ENCODE measurements around the gene KIAA0513. TPM values are rescaled to one million over a fixed set of nuclear protein-coding genes. Genes with fewer than 3 reads are reported as not detected.

Gene KIAA0513, protein sequence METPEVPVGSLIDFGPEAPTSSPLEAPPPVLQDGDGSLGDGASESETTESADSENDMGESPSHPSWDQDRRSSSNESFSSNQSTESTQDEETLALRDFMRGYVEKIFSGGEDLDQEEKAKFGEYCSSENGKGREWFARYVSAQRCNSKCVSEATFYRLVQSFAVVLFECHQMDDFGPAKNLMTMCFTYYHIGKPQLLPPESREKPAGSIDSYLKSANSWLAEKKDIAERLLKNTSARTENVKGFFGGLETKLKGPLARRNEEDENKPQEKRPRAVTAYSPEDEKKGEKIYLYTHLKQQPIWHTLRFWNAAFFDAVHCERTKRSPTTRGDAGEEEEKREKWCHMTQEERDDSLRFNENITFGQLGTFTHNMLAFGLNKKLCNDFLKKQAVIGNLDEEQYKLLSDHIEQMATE
- total RNA-seq: 17.7 and 26.3 TPM in 2 replicates

DNA sequence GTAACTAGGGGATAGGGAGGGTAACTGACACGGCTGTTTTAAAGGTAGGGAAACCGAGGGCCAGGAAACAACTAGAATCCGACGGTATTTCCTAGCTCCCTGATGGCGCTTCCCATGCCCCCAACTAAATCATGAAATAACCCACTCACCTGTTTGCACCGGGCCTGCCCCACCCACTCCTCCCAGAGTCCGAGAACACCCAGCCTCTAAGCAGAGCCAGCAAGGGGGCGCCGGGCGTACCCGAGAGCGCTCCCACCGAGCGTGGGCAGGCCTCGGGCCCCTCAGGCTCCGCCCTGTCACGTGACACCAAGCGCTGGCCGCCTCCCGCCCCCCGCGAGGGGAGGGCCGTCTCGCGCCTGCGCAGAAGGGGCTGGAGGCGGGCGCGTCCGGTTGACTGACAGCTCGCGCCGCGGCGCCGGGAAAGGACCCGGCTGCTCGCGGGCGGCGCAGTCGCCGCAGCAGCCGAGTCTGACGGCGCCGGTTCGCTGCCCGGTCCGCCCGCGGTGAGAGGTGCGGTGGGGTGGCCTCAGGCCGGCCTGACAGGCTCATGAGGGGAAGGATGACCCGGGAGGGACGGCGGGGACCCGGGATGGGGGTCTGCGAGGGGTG, at the start of gene KIAA0513:
Gene KIAA0513, plus strand, starts transcription at position 447 of the 609 bp plus-strand sequence. CDS start 39,277 bp downstream, outside the sequence.
- H3K4me3 ChIP-seq (ENCODE audit: low read depth, low read length): peak within 1 kb of the TSS; percentile 82
- TF ChIP-seq, protein P1, sequence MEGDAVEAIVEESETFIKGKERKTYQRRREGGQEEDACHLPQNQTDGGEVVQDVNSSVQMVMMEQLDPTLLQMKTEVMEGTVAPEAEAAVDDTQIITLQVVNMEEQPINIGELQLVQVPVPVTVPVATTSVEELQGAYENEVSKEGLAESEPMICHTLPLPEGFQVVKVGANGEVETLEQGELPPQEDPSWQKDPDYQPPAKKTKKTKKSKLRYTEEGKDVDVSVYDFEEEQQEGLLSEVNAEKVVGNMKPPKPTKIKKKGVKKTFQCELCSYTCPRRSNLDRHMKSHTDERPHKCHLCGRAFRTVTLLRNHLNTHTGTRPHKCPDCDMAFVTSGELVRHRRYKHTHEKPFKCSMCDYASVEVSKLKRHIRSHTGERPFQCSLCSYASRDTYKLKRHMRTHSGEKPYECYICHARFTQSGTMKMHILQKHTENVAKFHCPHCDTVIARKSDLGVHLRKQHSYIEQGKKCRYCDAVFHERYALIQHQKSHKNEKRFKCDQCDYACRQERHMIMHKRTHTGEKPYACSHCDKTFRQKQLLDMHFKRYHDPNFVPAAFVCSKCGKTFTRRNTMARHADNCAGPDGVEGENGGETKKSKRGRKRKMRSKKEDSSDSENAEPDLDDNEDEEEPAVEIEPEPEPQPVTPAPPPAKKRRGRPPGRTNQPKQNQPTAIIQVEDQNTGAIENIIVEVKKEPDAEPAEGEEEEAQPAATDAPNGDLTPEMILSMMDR (IDR thresholded peaks at IDR 0.05; ENCODE audit: insufficient read depth, low read depth, low read length): peak; percentile 26
- peak; percentile 93 for DNase-seq (ENCODE audit: low read depth)

DNA sequence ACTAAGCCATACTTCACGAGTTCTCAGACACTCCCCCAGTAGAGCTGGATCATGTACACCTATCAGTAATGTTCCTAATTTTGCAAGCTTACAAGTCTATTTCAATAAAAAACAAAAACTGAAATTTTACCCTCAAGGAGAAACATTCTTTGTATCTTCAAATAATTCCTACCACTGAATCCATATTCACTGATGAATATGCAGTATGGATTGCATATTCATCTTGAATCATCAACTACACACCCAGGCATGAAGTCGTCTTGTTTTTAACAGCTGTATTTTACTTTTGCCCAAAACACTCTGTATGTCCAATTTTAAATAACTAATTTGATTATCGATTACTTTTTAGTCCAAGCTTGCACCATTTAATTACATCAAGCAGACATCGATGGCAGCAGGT, 48.1 kb upstream of the KIAA0513 start:
- TF ChIP-seq, protein P1 (IDR thresholded peaks at IDR 0.05; ENCODE audit: insufficient read depth, low read depth, low read length): no peak
- H3K4me3 ChIP-seq (ENCODE audit: low read depth, low read length): no peak overlapping the region
- DNase-seq (ENCODE audit: low read depth): no peak

DNA sequence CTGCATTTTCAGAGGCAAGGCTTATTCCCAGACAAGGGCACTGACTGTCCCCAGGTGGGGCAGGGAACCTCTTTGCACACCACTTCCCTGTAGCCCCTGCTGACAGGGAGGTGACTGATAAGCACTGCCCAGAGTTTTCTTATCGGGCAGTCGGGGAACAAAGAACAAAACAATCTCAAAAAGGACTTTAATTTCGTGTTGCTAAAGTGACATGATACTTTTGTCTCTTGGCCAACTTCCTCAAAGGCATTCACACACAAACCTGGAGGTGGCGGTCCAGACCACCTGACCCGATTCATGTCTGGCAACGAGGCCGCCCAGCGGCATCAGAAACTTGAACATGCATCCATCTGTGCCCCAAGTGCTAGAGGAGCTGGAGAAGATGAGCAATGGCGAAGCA, 45.2 kb upstream of the KIAA0513 start:
- TF ChIP-seq, protein P1 (IDR thresholded peaks at IDR 0.05; ENCODE audit: insufficient read depth, low read depth, low read length): no peak
- DNase-seq (ENCODE audit: low read depth): no peak
- H3K4me3 ChIP-seq (ENCODE audit: low read depth, low read length): no peak overlapping the region

DNA sequence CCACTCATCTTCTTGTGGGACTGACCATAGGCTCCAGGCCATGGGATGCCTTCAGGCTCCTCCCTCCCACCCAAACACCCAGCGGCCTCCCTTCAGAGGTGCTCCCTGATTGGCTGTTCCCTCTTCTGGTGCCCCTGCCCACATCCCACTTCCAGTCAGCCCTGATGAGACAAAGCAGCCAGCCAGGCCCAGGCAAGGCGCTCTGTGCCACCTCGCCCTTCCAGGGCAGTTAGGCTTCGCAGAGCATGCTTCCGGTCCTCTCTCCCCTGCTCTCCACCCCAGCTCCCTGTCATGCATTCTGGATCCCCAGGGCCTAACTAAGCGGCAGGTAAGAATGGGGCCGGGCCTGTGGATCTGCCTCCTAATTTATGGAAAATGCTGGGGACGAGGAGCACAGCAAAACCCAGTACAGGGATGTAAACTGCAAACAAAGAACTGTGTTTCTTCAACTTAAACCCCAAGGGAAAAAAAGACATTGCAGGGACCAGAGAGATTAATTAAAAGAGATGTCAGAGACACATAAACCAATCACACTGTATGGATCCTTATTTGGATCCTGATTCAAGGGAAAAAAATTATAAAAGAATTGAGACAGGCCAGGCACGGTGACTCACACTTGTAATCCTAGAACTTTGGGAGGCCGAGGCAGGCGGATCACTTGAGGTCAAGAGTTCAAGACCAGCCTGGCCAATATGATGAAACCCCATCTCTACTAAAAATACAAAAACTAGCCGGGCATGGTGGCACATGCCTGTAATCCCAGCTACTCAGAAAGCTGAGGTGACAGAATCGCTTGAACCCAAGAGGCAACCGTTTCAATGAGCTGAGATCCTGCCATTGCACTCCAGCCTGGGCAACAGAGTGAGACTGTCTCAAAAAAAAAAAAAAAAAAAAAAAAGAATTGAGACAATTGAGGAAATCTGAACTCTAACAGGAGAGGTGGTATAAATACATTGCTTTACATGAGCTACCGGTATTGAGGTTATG, 42.2 kb upstream of the KIAA0513 start:
- peak; percentile 90 for DNase-seq (ENCODE audit: low read depth)
- TF ChIP-seq, protein P1 (IDR thresholded peaks at IDR 0.05; ENCODE audit: insufficient read depth, low read depth, low read length): no peak
- no peak overlapping the region for H3K4me3 ChIP-seq (ENCODE audit: low read depth, low read length)

DNA sequence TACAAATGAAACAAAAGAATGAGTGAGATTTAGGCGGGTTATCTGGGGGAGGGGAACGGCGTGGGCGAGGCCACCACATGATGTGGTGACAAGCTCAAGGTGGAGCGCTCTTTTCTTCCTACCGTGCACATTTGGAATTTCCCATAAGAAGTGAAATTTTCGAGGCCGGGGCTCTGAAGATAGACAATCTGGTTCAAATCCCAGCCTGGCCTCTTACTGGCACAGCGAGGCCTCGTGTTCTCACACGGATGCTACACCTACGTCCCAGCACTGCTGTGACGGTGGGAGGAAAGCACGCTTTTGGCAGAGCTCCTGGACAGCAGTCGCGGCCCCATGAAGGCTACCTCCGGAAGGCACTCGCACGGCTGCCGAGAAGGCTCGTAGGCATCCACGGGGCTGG, 41.5 kb upstream of the KIAA0513 start:
- no peak for DNase-seq (ENCODE audit: low read depth)
- TF ChIP-seq, protein P1 (IDR thresholded peaks at IDR 0.05; ENCODE audit: insufficient read depth, low read depth, low read length): no peak
- H3K4me3 ChIP-seq (ENCODE audit: low read depth, low read length): no peak overlapping the region

DNA sequence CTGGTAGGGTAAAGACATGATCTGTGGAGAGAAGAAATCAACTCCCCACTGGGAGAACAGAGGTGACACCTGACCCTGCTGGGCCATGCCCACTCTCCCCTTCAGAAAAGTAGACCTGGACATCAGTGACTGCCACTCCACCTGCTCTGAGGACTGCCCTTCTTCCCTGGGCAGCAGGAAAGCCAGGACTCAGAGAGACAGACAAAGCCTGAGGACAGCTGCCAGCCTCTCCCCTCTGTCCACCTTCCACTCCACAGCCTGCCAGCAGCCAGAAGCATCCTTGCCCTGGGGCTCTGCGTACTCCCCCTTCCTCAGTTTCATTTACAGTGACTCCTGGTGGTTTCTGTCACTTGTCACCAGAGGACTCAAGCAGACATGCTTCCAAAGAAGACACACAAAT, 40.7 kb upstream of the KIAA0513 start:
- TF ChIP-seq, protein P1 (IDR thresholded peaks at IDR 0.05; ENCODE audit: insufficient read depth, low read depth, low read length): no peak
- no peak for DNase-seq (ENCODE audit: low read depth)
- no peak overlapping the region for H3K4me3 ChIP-seq (ENCODE audit: low read depth, low read length)

All from fibroblast of villous mesenchyme (primary cell).